Lower leg skin (tissue), 3 donors: Measurements from ENCODE around the gene SMOC2.

ENCODE experiments used
- POLR2A ChIP-seq, 2 donors: fragments of 450-650 bp; IDR thresholded peaks; one replicate each; pipeline ENCODE4 v1.6.1; 2016 to 2017; ENCODE audit warnings: antibody characterized with exemption in 2 of 2, mild to moderate bottlenecking in 1 of 2, moderate library complexity in 1 of 2
- TF ChIP-seq, protein P1 (sequence below), 3 donors: fragments of 450-650 bp; IDR thresholded peaks; one replicate each; pipeline ENCODE4 v1.5.1; 2016; ENCODE audit warnings: antibody characterized with exemption in 3 of 3, mild to moderate bottlenecking in 3 of 3, moderate library complexity in 2 of 3

DNA sequence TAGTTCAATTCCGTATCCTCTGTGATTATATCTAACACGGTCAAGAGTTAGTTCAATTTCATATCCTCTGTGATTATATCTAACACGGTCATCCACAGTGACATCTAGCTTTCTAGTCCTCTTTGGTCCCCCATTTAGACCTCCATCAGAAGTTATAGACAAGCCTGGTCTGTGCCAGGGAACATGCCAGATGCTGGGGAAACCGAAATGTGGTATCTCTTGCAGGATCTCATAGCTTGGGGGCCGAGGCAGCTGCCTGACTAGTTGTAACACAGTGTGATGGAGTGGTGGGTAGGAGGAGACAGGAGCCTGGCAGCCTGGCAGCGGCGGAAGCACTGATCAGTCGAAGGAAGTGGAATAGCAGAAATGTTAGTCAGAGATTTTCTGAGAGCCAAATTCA, 13.8 kb upstream of the SMOC2 start:
- no peak for TF ChIP-seq POLR2A (IDR thresholded peaks at IDR 0.05)
- TF ChIP-seq, protein P1, sequence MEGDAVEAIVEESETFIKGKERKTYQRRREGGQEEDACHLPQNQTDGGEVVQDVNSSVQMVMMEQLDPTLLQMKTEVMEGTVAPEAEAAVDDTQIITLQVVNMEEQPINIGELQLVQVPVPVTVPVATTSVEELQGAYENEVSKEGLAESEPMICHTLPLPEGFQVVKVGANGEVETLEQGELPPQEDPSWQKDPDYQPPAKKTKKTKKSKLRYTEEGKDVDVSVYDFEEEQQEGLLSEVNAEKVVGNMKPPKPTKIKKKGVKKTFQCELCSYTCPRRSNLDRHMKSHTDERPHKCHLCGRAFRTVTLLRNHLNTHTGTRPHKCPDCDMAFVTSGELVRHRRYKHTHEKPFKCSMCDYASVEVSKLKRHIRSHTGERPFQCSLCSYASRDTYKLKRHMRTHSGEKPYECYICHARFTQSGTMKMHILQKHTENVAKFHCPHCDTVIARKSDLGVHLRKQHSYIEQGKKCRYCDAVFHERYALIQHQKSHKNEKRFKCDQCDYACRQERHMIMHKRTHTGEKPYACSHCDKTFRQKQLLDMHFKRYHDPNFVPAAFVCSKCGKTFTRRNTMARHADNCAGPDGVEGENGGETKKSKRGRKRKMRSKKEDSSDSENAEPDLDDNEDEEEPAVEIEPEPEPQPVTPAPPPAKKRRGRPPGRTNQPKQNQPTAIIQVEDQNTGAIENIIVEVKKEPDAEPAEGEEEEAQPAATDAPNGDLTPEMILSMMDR (IDR thresholded peaks at IDR 0.05), result no peak
